ENCODE measurements around the gene CNR2.

DNA sequence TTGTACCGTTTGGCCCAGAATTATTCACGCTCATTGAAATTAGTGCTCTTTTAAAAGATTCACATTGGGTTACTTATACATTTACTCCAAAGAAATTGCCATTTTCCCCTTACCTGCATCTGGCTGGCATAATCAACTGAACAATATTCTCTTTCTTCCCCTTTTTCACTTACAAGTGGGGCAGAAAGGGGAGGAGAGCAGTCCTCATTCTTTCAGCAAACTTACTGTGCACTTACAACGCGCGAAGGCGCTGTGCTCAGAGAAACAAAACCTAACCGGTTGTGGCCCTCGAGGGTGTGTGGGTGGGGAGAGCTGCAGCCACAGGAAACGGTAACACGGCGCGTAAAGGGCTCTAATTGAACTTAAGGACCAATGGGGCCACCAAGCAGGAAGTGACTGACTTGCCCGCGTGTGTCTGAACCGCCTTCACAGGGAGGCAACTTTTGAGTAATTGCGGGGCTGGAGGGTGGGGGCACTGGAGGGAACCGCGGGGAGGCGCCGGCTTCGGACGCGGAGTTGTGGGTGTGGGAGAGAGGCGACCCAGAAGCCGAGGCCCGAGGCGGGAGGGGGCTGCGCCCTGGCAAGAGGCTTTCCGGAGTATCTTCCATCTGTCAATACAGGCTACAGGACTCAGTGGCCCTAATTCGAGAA is 45.8 kb upstream of the CNR2 start:
- TF ChIP-seq, protein P1, sequence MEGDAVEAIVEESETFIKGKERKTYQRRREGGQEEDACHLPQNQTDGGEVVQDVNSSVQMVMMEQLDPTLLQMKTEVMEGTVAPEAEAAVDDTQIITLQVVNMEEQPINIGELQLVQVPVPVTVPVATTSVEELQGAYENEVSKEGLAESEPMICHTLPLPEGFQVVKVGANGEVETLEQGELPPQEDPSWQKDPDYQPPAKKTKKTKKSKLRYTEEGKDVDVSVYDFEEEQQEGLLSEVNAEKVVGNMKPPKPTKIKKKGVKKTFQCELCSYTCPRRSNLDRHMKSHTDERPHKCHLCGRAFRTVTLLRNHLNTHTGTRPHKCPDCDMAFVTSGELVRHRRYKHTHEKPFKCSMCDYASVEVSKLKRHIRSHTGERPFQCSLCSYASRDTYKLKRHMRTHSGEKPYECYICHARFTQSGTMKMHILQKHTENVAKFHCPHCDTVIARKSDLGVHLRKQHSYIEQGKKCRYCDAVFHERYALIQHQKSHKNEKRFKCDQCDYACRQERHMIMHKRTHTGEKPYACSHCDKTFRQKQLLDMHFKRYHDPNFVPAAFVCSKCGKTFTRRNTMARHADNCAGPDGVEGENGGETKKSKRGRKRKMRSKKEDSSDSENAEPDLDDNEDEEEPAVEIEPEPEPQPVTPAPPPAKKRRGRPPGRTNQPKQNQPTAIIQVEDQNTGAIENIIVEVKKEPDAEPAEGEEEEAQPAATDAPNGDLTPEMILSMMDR (IDR thresholded peaks at IDR 0.05; ENCODE audit: insufficient read depth, low read depth, low read length): no peak
- TF ChIP-seq EZH2 (IDR thresholded peaks at IDR 0.05; ENCODE audit: insufficient read depth, low read length): no peak

All from astrocyte (in vitro differentiated cells and primary cell).